Neural progenitor cell (in vitro differentiated cells): ENCODE data around the gene TMEM123. TPM values are rescaled to one million over a fixed set of nuclear protein-coding genes. Genes with fewer than 3 reads are reported as not detected.

Experiments used
- DNase-seq: peaks from one replicate; pipeline ENCODE4 v3.0.0-alpha.2; 2016; ENCODE audit warnings: low spot score
- H2AFZ ChIP-seq: fragments of 200-600 bp; sonication (generic); replicated peaks from 2 replicates; pipeline ENCODE4 v1.6.1; 2016; ENCODE audit warnings: antibody characterized with exemption
- H3F3A ChIP-seq: fragments of 200-600 bp; sonication (generic); 2 replicates; pipeline ENCODE4 v1.6.1; 2016; ENCODE audit warnings: antibody characterized with exemption, low read depth
- H3K27ac ChIP-seq: fragments of 200-600 bp; sonication (generic); 2 replicates; pipeline ENCODE4 v1.5.1; 2016; ENCODE audit warnings: mild to moderate bottlenecking
- H3K27me3 ChIP-seq: fragments of 200-600 bp; sonication (generic); 2 replicates; pipeline ENCODE4 v1.6.1; 2016; ENCODE audit warnings: mild to moderate bottlenecking, moderate library complexity
- H3K36me3 ChIP-seq: fragments of 200-600 bp; sonication (generic); 2 replicates; pipeline ENCODE4 v1.5.1; 2016
- H3K4me1 ChIP-seq: fragments of 200-600 bp; sonication (generic); 2 replicates; pipeline ENCODE4 v1.6.1; 2016; ENCODE audit warnings: mixed run types
- H3K4me2 ChIP-seq: fragments of 200-600 bp; sonication (generic); 2 replicates; pipeline ENCODE4 v1.6.1; 2016
- H3K4me3 ChIP-seq: fragments of 200-600 bp; sonication (generic); 2 replicates; pipeline ENCODE4 v1.5.1; 2016
- H3K79me2 ChIP-seq: fragments of 200-600 bp; sonication (generic); 2 replicates; pipeline ENCODE4 v1.6.1; 2016; ENCODE audit warnings: low read depth
- H3K9ac ChIP-seq: fragments of 200-600 bp; sonication (generic); 2 replicates; pipeline ENCODE4 v1.6.1; 2016
- H3K9me3 ChIP-seq: fragments of 200-600 bp; sonication (generic); 2 replicates; pipeline ENCODE4 v1.5.1; 2016; ENCODE audit warnings: low read depth
- H4K20me1 ChIP-seq: fragments of 200-600 bp; sonication (generic); 2 replicates; pipeline ENCODE4 v1.6.1; 2016; ENCODE audit warnings: low read depth
- H3K27ac Mint-ChIP-seq: 3 replicates; pipeline ENCODE4 v1.8.0; 2021; ENCODE audit warnings: mixed read lengths
- H3K27me3 Mint-ChIP-seq: 2 replicates; pipeline ENCODE4 v1.8.0; 2022; ENCODE audit warnings: low read depth, mild to moderate bottlenecking, inconsistent platforms, moderate library complexity, mixed read lengths; ENCODE audit not compliant: insufficient read depth
- H3K36me3 Mint-ChIP-seq: 3 replicates; pipeline ENCODE4 v1.8.0; 2021; ENCODE audit warnings: mixed read lengths
- H3K4me1 Mint-ChIP-seq: 3 replicates; pipeline ENCODE4 v1.8.0; 2021; ENCODE audit warnings: mixed read lengths
- H3K4me3 Mint-ChIP-seq: 3 replicates; pipeline ENCODE4 v1.8.0; 2021; ENCODE audit warnings: mild to moderate bottlenecking, moderate library complexity, mixed read lengths
- H3K9me3 Mint-ChIP-seq: 3 replicates; pipeline ENCODE4 v1.8.0; 2020; ENCODE audit warnings: mixed read lengths
- EZH2 ChIP-seq: fragments of 200-600 bp; sonication (generic); IDR thresholded peaks from 2 replicates; pipeline ENCODE4 v1.6.1; 2017; ENCODE audit warnings: antibody characterized with exemption, mild to moderate bottlenecking, moderate library complexity
- EZH2phosphoT487 ChIP-seq: fragments of 200-600 bp; sonication (generic); IDR thresholded peaks from 2 replicates; pipeline ENCODE4 v1.6.1; 2017; ENCODE audit warnings: antibody characterized with exemption
- total RNA-seq: library from RNA; depleted of rRNA; stranded (reverse); fragments of >200 nt; gene quantifications from 2 replicates; pipeline ENCODE4 v1.2.3, GENCODE V29; 2015; ENCODE audit warnings: low replicate concordance
- TF ChIP-seq, protein P1 (sequence below): fragments of 200-600 bp; sonication (generic); IDR thresholded peaks from 2 replicates; pipeline ENCODE4 v1.5.1; 2017; ENCODE audit warnings: antibody characterized with exemption, mild to moderate bottlenecking

The TMEM123 gene, protein sequence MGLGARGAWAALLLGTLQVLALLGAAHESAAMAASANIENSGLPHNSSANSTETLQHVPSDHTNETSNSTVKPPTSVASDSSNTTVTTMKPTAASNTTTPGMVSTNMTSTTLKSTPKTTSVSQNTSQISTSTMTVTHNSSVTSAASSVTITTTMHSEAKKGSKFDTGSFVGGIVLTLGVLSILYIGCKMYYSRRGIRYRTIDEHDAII
- 127 and 230 TPM in 2 replicates for total RNA-seq

DNA sequence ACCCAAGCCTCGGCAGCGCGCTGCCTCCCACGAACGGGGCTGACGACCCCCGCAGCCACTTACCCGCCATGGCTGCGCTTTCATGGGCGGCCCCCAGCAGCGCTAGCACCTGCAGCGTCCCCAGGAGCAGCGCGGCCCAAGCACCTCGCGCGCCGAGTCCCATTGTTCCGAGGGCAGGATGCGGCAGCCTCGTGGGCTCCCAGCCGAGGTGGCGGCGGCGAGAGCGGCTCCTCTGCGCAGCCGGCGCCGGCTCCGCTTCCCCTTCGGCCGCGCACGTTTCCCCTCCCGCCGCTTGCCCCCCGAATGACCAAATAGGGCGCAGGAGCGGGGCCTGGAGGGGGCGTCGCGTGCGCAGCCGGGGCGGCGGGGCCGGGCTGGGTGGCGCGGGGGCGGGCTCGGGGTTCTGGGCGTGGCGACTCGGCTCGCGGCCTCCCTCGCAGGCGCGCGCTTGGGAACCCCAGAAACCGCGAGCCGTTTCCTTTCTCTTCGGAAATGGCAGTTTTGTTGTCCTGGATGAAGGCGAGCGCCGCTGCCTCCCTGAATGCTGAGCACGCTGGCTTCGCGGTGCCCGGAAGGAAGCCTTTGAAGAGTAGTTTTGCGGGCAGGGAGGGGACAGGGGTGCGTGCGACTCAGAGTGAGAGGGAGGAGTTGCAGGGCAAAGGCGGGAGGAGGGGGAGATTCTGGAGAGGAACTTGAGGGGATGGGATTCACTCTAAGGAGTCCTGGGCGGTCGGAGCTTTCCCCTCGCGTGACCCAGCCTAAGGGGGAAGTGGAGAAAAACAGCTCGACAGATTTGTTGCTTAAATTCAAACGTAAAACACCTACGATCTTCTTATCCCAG is at the start of gene TMEM123:
Gene TMEM123 (minus strand): TSS at position 305 of the 841 bp plus-strand sequence. CDS start 142 bp downstream, at position 163.
- H3K27ac Mint-ChIP-seq, result peak within 1 kb of the TSS; percentile 99
- no peak for TF ChIP-seq EZH2phosphoT487
- TF ChIP-seq, protein P1, sequence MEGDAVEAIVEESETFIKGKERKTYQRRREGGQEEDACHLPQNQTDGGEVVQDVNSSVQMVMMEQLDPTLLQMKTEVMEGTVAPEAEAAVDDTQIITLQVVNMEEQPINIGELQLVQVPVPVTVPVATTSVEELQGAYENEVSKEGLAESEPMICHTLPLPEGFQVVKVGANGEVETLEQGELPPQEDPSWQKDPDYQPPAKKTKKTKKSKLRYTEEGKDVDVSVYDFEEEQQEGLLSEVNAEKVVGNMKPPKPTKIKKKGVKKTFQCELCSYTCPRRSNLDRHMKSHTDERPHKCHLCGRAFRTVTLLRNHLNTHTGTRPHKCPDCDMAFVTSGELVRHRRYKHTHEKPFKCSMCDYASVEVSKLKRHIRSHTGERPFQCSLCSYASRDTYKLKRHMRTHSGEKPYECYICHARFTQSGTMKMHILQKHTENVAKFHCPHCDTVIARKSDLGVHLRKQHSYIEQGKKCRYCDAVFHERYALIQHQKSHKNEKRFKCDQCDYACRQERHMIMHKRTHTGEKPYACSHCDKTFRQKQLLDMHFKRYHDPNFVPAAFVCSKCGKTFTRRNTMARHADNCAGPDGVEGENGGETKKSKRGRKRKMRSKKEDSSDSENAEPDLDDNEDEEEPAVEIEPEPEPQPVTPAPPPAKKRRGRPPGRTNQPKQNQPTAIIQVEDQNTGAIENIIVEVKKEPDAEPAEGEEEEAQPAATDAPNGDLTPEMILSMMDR, result peak; percentile 9
- no peak for TF ChIP-seq EZH2
- Histone ChIP-seq H3K4me1 (peaks cover 46% of the 10 kb centered on the region), H3K9ac (peak within 1 kb of the TSS; percentile 62), H3K79me2 (peaks cover 48% of the 10 kb centered on the region), H2AFZ (peak within 1 kb of the TSS; percentile 87), H3K27ac (peak within 1 kb of the TSS; percentile 83), H3K9me3 (no peaks in the 10 kb centered on the region), H3K4me2 (peak within 1 kb of the TSS; percentile 93), H3K4me3 (peak within 1 kb of the TSS; percentile 76), H3K36me3 (no peaks in the 10 kb centered on the region), H4K20me1 (peaks cover 37% of the 10 kb centered on the region), H3K27me3 (peaks cover 13% of the 10 kb centered on the region), H3F3A (peaks cover 29% of the 10 kb centered on the region)
- peaks cover 37% of the 10 kb centered on the region for H3K4me1 Mint-ChIP-seq
- H3K27me3 Mint-ChIP-seq, result no peaks in the 10 kb centered on the region
- H3K9me3 Mint-ChIP-seq, result no peaks in the 10 kb centered on the region
- peaks cover 5% of the 10 kb centered on the region for H3K36me3 Mint-ChIP-seq
- peak; percentile 90 for DNase-seq
- H3K4me3 Mint-ChIP-seq, result peak within 1 kb of the TSS; percentile 99

DNA sequence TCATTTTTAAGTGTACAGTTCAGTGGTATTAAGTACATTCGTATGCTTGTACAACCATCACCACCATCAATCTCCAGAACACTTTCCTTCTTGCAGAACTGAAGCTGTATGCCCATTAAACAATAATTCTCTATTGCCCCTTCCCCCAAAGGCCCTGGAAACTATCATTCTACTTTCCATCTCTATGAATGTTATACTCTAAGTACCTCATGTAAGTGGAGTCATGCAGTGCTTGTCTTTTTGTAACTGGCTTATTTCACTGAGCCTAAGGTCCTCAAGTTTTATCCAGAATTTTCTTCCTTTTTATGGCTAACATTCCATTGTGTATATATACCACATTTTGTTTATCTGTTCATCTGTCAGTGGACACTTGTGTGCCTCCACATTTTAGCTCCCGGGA is 48.3 kb upstream of the TMEM123 start:
- H2AFZ ChIP-seq, result no peak overlapping the region
- H3K79me2 ChIP-seq, result no peaks in the 10 kb centered on the region
- H4K20me1 ChIP-seq, result no peaks in the 10 kb centered on the region
- H3K27me3 Mint-ChIP-seq, result no peaks in the 10 kb centered on the region
- no peak overlapping the region for H3K4me2 ChIP-seq
- H3K9me3 ChIP-seq, result no peaks in the 10 kb centered on the region
- H3F3A ChIP-seq, result no peaks in the 10 kb centered on the region
- no peak for DNase-seq
- H3K4me3 ChIP-seq, result no peak overlapping the region
- TF ChIP-seq, protein P1, result no peak
- no peak for TF ChIP-seq EZH2
- H3K4me1 ChIP-seq, result no peaks in the 10 kb centered on the region
- H3K9ac ChIP-seq, result no peak overlapping the region
- H3K36me3 ChIP-seq, result no peaks in the 10 kb centered on the region
- no peaks in the 10 kb centered on the region for H3K36me3 Mint-ChIP-seq
- no peaks in the 10 kb centered on the region for H3K9me3 Mint-ChIP-seq
- H3K27me3 ChIP-seq, result no peaks in the 10 kb centered on the region
- no peak overlapping the region for H3K27ac ChIP-seq
- H3K27ac Mint-ChIP-seq, result no peak overlapping the region
- no peak overlapping the region for H3K4me3 Mint-ChIP-seq
- peaks cover 2% of the 10 kb centered on the region for H3K4me1 Mint-ChIP-seq

- no peaks in the 10 kb centered on the region for H3F3A ChIP-seq
- Mint-ChIP-seq H3K27me3 (no peaks in the 10 kb centered on the region), H3K4me3 (no peak overlapping the region), H3K36me3 (no peaks in the 10 kb centered on the region), H3K4me1 (peaks cover 6% of the 10 kb centered on the region), H3K9me3 (no peaks in the 10 kb centered on the region), H3K27ac (no peak overlapping the region)
- no peak overlapping the region for H3K9ac ChIP-seq
- no peak overlapping the region for H3K4me3 ChIP-seq
- H3K27me3 ChIP-seq, result no peaks in the 10 kb centered on the region
- no peak overlapping the region for H3K27ac ChIP-seq
- TF ChIP-seq EZH2phosphoT487, result no peak
- TF ChIP-seq EZH2, result no peak
- TF ChIP-seq, protein P1, result no peak
- H4K20me1 ChIP-seq, result no peaks in the 10 kb centered on the region
- H3K36me3 ChIP-seq, result no peaks in the 10 kb centered on the region
- no peak overlapping the region for H3K4me2 ChIP-seq
- no peaks in the 10 kb centered on the region for H3K9me3 ChIP-seq
- H3K79me2 ChIP-seq, result no peaks in the 10 kb centered on the region
- no peak for DNase-seq
- H3K4me1 ChIP-seq, result no peaks in the 10 kb centered on the region
- no peak overlapping the region for H2AFZ ChIP-seq
These were observed 47.4 kb upstream of the TMEM123 start for GRCh38 chr11:102499931-102500330.
